Nephron (organoid): ENCODE data around the gene SLC49A3.
A peak's percentile ranks its signal among the peaks of the same experiment; 100 is the strongest.
"Not testable (repeated sequence)": the region's sequence is repeated elsewhere in the genome, so short reads cannot be mapped to it uniquely, and the experiment has no call there.

Source experiments
- H3K27ac Mint-ChIP-seq, 3 experiments: 2 replicates each; pipeline ENCODE4 v1.8.0; 2020; ENCODE audit warnings: mixed read lengths in 3 of 3, mild to moderate bottlenecking in 2 of 3, moderate library complexity in 1 of 3
- H3K27me3 Mint-ChIP-seq: 2 replicates; pipeline ENCODE4 v1.8.0; 2021; ENCODE audit warnings: low read depth, mild to moderate bottlenecking, moderate library complexity, mixed read lengths
- H3K36me3 Mint-ChIP-seq: 2 replicates; pipeline ENCODE4 v1.8.0; 2020; ENCODE audit warnings: low read depth, mixed read lengths
- H3K4me1 Mint-ChIP-seq: 2 replicates; pipeline ENCODE4 v1.8.0; 2020; ENCODE audit warnings: mixed read lengths
- H3K4me3 Mint-ChIP-seq, 3 experiments: 2 replicates each; pipeline ENCODE4 v1.8.0; 2020; ENCODE audit warnings: mild to moderate bottlenecking in 3 of 3, mixed read lengths in 3 of 3, moderate library complexity in 2 of 3
- H3K9me3 Mint-ChIP-seq: 2 replicates; pipeline ENCODE4 v1.8.0; 2020; ENCODE audit warnings: mixed read lengths
- TF ChIP-seq, protein P1 (sequence below), 3 experiments: fragments of 200-600 bp; sonication (generic); IDR thresholded peaks; one replicate each; pipeline ENCODE4 v1.5.0; 2021; ENCODE audit warnings: antibody characterized with exemption in 3 of 3; ENCODE audit not compliant: unreplicated experiment in 3 of 3

Gene SLC49A3

DNA sequence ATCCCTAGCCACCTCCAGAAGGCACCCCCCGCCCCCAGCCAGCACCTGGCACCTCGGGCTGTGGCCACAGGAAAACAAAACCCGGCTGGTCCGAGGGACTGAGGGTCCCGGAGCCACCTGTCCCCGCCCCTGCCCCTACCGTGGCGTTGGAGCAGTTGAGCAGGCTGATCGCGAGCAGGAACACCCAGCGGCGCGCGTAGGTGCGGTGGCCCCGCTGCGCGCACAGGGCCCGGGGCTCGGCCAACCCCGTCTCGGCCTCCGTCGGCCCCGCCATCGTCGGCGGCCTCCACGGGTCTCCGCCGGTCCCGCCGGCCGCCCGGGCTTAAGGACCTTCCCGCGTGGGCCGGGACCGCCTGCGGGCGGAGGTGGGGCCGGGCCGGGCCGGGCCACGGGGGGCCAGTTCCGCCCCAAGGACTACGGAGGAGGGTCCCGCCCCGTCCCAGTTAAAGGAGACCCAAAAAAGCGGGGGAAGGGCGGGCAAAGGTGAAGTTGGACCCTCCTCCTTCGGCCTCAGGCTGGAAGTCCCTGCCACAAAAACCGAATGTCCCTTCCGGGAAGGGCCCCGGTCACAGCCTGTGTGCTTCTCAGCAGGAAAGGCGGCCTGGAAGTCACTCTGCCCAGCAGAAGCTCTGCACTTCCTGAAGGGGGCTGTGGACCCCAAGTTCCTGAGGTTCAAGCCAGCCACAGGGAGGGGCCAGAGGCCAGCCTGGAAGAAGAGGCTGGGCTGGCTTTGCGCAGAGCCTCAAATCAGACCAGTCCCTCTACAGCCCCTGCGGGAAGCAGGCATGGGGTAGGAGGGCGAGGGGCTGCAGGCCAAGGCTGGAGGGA lies at the start of gene SLC49A3:
TSS of gene SLC49A3 (minus strand) at position 298 of the 828 bp plus-strand sequence. CDS start at position 274, 24 bp downstream.
- H3K9me3 Mint-ChIP-seq, result no peaks in the 10 kb centered on the region
- no peaks in the 10 kb centered on the region for H3K27me3 Mint-ChIP-seq
- peak within 1 kb of the TSS; percentile 3 to 74 (median 62) for H3K4me3 Mint-ChIP-seq
- H3K4me1 Mint-ChIP-seq, result peaks cover 13% of the 10 kb centered on the region
- H3K27ac Mint-ChIP-seq, result no peak within 1 kb of the TSS
- H3K36me3 Mint-ChIP-seq, result no peaks in the 10 kb centered on the region
- TF ChIP-seq, protein P1, sequence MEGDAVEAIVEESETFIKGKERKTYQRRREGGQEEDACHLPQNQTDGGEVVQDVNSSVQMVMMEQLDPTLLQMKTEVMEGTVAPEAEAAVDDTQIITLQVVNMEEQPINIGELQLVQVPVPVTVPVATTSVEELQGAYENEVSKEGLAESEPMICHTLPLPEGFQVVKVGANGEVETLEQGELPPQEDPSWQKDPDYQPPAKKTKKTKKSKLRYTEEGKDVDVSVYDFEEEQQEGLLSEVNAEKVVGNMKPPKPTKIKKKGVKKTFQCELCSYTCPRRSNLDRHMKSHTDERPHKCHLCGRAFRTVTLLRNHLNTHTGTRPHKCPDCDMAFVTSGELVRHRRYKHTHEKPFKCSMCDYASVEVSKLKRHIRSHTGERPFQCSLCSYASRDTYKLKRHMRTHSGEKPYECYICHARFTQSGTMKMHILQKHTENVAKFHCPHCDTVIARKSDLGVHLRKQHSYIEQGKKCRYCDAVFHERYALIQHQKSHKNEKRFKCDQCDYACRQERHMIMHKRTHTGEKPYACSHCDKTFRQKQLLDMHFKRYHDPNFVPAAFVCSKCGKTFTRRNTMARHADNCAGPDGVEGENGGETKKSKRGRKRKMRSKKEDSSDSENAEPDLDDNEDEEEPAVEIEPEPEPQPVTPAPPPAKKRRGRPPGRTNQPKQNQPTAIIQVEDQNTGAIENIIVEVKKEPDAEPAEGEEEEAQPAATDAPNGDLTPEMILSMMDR (IDR thresholded peaks at IDR 0.05; ENCODE audit: unreplicated experiment in 3 of 3), result no peak

- H3K36me3 Mint-ChIP-seq, result peaks cover 50% of the 10 kb centered on the region
- H3K27ac Mint-ChIP-seq, H3K27me3 Mint-ChIP-seq, H3K9me3 Mint-ChIP-seq, H3K4me1 Mint-ChIP-seq, H3K4me3 Mint-ChIP-seq: not testable (repeated sequence)
Measured at GRCh38 chr4:736561-736960, 47.6 kb upstream of the SLC49A3 start.

DNA sequence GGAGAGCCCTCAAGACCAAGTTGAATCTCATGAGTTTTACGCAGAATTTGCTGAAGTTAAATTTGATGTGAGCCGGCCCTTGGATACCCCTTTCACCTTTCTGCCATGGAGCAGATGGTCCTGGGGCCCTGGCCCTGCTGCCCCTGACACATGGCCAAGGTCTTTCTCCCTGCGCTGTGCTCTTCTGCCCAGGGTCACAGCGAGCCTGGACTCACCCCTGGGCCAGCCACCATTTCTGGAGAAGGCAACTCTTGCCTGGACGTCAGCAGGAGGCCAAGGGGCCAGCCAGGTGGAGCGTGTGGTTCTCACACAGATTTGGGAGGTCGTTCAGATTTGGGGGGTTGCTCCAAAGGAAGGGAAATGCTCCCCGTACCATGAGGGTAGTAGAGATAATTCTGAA lies 46.6 kb upstream of the SLC49A3 start:
- Mint-ChIP-seq H3K4me1 (peaks cover 2% of the 10 kb centered on the region), H3K27me3 (no peaks in the 10 kb centered on the region), H3K27ac (no peak overlapping the region), H3K4me3 (no peak overlapping the region), H3K9me3 (no peaks in the 10 kb centered on the region), H3K36me3 (peaks cover 48% of the 10 kb centered on the region)
- TF ChIP-seq, protein P1 (IDR thresholded peaks at IDR 0.05; ENCODE audit: unreplicated experiment in 3 of 3), result no peak

DNA sequence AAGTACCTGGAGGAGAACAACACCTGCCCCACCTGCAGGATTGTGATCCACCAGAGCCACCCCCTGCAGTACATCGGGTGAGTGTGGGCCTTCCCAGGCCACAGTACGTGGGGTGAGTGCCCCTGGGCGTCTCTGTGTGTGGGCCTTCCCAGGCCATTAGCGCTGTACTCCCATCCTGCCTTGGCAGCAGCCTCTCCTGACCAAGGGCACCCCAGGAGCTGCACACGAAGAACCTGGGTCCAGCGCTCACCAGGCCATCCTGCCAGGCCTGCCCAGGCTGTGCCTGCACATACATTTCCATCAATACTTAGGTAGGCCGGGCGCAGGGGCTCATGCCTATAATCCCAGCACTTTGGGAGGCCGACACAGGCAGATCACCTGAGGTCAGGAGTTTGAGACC lies 46.0 kb upstream of the SLC49A3 start:
- TF ChIP-seq, protein P1 (IDR thresholded peaks at IDR 0.05; ENCODE audit: unreplicated experiment in 3 of 3), result no peak
- H3K9me3 Mint-ChIP-seq, result no peaks in the 10 kb centered on the region
- H3K27ac Mint-ChIP-seq, result no peak overlapping the region
- peaks cover 5% of the 10 kb centered on the region for H3K4me1 Mint-ChIP-seq
- H3K27me3 Mint-ChIP-seq, result no peaks in the 10 kb centered on the region
- H3K36me3 Mint-ChIP-seq, result peaks cover 52% of the 10 kb centered on the region
- H3K4me3 Mint-ChIP-seq, result no peak overlapping the region

DNA sequence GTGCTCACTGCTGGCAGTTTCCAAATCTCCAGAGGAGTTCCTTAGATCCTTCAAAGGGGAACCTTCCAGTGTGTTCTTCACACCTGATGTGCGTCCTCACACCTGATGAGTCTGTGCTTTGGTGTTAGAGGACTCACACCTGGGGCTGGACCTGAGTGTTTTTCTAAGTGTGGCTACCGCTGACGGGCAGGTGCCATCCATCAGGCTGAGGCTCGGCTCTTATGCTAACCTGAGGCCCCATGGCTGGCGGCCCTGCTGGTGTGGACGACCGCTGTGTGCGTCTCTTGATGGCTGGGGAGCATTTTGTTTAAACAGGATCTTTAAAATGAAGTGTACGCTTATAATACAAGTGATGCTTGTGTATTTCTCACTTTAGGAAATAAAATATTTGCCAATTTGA lies 45.1 kb upstream of the SLC49A3 start:
- H3K4me1 Mint-ChIP-seq, result peaks cover 11% of the 10 kb centered on the region
- no peaks in the 10 kb centered on the region for H3K9me3 Mint-ChIP-seq
- H3K4me3 Mint-ChIP-seq, result no peak overlapping the region
- peaks cover 55% of the 10 kb centered on the region for H3K36me3 Mint-ChIP-seq
- no peaks in the 10 kb centered on the region for H3K27me3 Mint-ChIP-seq
- TF ChIP-seq, protein P1 (IDR thresholded peaks at IDR 0.05; ENCODE audit: unreplicated experiment in 3 of 3), result no peak
- H3K27ac Mint-ChIP-seq, result no peak overlapping the region

DNA sequence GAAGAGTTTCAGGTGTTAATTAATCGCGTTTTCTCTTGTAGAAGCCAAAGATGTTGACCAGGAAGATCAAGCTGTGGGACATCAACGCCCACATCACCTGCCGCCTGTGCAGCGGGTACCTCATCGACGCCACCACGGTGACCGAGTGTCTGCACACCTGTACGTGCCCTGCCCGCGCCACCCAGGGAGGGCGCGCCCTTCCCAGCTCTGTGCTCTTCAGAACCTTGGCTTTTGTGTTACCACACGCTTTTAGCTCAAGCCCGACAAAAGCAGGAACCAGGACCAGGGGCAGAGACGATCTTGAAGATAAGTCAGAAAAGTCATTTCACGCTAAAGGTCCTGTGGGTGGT lies 44.7 kb upstream of the SLC49A3 start:
- Mint-ChIP-seq H3K4me1 (peaks cover 11% of the 10 kb centered on the region), H3K27ac (no peak overlapping the region), H3K4me3 (no peak overlapping the region), H3K36me3 (peaks cover 52% of the 10 kb centered on the region), H3K27me3 (no peaks in the 10 kb centered on the region), H3K9me3 (no peaks in the 10 kb centered on the region)
- TF ChIP-seq, protein P1 (IDR thresholded peaks at IDR 0.05; ENCODE audit: unreplicated experiment in 3 of 3), result no peak
